C4-2B (cell line): ENCODE results near the gene ZCWPW1.

Source experiments
- ZFX ChIP-seq: fragments of 450-650 bp; IDR thresholded peaks from 2 replicates; pipeline ENCODE4 v1.6.1; 2017
- TF ChIP-seq, protein P1 (sequence below): fragments of 450-650 bp; conservative IDR thresholded peaks from 2 replicates; pipeline ENCODE4 v1.5.1; 2017; ENCODE audit warnings: mild to moderate bottlenecking

GRCh38 chr7:100437150-100438100 is 8.9 kb upstream of the ZCWPW1 start:
- TF ChIP-seq, protein P1, sequence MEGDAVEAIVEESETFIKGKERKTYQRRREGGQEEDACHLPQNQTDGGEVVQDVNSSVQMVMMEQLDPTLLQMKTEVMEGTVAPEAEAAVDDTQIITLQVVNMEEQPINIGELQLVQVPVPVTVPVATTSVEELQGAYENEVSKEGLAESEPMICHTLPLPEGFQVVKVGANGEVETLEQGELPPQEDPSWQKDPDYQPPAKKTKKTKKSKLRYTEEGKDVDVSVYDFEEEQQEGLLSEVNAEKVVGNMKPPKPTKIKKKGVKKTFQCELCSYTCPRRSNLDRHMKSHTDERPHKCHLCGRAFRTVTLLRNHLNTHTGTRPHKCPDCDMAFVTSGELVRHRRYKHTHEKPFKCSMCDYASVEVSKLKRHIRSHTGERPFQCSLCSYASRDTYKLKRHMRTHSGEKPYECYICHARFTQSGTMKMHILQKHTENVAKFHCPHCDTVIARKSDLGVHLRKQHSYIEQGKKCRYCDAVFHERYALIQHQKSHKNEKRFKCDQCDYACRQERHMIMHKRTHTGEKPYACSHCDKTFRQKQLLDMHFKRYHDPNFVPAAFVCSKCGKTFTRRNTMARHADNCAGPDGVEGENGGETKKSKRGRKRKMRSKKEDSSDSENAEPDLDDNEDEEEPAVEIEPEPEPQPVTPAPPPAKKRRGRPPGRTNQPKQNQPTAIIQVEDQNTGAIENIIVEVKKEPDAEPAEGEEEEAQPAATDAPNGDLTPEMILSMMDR: no peak
- TF ChIP-seq ZFX: no peak
